Inflammatory macrophage treated with lipopolysaccharide for 4 hours (primary cell): ENCODE measurements around the gene PIP5K1A.

ENCODE experiments used
- DNase-seq: peaks from one replicate; pipeline ENCODE4 v3.0.0-alpha.2; 2020

PIP5K1A gene

DNA sequence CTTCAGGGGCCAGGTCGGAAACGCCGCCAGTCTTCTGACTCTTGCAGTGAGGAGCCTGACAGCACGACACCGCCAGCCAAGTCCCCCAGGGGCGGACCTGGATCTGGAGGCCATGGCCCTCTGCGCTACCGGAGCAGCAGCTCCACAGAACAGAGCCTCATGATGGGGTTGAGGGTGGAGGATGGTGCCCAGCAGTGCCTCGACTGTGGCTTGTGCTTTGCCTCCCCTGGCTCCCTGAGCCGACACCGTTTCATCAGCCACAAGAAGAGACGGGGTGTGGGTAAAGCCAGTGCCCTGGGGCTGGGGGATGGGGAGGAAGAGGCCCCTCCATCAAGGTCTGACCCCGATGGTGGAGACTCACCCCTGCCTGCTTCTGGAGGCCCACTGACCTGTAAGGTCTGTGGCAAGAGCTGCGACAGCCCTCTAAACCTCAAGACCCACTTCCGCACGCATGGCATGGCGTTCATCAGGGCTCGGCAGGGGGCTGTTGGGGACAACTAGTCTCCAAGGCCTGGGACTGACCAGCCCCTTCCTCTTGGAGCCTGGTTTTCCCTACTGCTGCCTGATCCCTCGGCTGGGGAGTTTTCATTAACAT is 92.5 kb downstream of the PIP5K1A start:
- DNase-seq = no peak

DNA sequence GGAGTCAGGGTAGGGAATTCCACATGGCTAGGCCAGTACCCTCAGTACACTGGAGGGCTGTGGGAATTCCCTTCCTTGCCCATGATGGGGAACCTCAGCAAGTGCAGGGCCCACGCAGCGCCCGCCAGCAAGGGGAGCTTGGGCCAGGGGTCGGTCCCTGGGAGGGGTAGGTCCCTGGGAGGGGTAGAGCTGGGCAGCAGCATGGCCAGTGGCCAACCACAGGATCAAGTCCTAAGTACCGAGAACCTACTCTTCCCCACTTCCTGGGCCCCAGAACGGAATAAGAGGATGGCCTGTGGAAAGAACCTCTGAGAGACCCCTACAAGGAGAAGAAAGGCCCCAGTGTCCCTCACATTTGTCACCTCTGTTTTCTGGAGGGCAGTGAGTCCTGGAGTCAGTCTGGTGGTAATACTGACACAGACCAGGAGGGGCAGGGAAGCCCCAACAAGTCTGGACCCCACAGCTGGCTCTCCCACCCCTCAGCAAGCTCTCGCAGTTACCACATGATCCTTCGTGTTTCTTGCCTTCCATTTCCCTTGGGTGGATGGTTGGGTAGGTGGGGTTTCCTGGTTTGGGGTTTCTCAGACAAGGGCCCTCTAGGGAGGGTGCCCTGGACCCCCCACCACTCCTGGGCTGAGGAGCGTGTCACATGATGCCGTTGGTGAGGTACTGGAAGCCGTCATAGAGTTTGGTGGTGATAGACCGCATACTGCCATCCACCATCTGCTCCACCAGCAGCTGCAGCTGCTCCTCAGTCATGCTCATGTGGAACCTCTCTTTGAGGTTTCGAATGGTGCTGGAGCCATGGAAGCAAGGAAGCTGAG is 94.1 kb downstream of the PIP5K1A start:
- no peak for DNase-seq

DNA sequence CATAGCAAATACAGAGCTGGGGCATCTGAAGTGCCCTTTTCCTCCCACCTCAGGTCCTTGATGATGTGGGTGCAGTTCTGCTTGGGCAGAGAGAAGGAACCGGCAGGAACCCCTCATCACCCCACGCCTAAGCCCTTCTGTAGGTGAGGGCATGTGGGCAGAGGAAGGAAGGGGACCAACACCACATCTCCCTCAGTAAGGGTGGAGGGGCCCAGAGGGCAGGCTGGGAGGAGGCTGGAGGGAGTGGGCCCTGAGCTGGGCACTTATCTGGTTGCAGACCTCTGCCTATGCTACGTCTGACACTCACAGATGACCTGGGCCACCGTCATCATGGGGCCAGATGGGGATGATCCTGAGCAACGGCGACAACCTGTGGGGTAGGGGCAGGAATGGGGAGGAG is 94.7 kb downstream of the PIP5K1A start:
- DNase-seq = no peak

DNA sequence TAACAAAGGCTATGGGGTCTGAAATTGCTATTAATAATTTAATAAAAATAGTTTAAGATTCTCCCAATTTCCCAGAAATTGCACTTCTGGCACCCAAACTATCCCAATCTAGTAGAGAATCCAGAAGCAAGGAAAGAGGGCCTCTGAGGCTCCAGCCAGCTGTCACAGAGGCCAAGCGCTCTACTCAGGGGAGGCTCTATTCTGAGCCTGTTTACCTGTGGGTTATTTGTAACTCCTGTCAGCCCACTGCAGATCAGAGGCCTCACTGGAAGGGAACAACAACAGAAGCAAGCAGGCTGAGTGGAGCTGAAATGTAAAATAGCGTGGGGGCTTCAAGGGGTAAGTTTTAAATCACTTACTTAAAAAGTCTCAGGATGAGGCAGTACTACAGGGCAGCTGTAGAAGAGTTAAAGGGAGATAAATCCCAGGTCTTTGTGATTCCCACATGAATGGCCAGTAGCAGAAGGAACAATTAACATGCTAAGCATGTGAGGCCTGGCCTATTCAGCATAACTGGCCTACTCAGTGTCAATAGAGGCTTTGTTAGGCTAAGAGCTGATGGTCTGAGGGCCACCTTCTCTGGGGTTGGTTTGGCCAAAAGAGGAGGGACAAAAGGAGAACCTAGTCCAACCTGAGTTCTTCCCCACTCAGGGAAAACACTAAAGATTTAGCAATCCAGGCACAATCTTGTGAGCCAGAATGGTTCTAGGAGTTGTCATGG is 96.5 kb downstream of the PIP5K1A start:
- no peak for DNase-seq
